DMS53 treated with DMSO at 0.1 percent for 48 hours (cell line): ENCODE measurements around the gene SFMBT2.

Experiments used
- DNase-seq: peaks from one replicate; lab custom pipeline; 2025; ENCODE audit not compliant: unreplicated experiment; lab: John Stamatoyannopoulos, UW

The SFMBT2 gene

DNA sequence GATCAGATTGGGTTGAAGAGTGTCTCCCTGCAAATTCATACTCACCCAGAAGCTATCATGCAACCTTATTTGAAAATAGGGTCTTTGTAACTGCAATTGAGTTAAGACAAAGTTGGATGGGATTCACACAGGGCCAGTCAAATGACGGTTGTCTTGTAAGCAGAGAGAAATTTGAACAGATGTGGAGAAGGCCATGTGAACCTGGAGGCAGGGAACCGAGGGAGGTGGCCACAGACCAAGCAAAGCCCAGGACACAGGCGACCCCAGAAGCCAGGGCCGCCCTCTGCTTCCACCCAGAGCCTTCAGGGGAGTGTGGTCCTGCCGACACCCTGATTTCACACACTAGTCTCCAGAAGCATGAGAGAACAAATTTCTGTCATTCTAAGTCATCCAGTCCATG, 140.8 kb downstream of the SFMBT2 start:
- DNase-seq = no peak

DNA sequence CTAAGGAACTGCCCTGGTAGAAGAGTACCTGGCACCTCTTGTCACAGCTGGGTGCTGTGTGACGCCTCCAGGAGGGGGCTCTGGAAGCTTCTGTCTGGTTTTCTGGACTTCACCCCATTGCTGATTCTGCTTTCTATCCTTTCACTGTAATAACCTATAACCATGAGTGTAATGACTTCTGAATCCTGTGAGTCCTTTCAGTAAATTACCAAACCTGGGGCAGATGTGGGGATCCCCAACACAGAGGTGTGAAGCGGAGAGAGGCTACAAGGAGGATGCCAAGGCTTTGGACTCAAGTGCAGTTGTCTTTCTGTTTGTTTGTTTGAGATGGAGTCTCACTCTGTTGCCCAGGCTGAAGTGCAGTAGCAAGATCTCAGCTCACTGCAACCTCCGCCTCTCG, 143.7 kb downstream of the SFMBT2 start:
- DNase-seq = no peak

- no peak for DNase-seq
Observed at GRCh38 chr10:7265396-7266123, 145.3 kb downstream of the SFMBT2 start.

DNA sequence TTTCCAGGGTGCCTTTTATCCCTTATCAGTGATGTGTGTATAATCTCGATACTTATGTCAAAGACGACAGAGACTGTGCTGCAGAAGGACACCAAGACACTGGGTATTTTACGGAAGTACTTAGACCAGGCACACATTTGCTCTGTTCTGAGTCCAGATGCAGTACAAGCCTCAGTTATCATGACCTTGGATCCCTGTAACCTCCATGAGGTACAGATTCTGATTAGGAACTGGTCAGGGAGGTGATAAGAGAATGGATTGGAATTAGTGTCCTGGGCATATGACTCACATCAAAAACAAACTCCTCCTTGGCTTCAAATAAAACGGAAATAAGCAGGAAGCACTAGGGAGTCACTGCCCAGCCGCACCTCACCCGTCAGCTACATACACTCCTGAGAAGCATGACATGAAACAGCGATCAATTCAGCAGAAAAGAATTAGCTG, 146.5 kb downstream of the SFMBT2 start:
- no peak for DNase-seq

GRCh38 chr10:7263616-7264015, 147.2 kb downstream of the SFMBT2 start:
- DNase-seq = no peak

DNA sequence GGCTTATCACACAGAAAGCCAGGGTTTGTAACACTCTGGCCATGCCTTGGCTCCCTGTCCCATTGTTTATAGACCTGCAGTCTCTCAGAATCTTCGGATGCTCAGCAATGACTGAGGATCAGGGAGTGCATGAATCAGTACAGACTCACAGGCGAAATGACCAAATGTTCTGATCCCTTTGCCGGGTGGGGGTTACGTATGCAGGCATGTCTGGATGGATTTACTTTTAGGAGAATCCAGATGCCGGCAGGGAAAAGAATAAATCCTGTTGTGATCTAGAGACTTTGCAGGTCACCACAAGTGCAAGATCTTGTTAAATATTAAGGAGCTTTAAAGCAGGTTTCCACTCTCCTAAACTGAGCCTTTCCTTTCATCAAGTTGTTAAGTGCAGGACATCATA, 149.5 kb downstream of the SFMBT2 start:
- DNase-seq = no peak

DNA sequence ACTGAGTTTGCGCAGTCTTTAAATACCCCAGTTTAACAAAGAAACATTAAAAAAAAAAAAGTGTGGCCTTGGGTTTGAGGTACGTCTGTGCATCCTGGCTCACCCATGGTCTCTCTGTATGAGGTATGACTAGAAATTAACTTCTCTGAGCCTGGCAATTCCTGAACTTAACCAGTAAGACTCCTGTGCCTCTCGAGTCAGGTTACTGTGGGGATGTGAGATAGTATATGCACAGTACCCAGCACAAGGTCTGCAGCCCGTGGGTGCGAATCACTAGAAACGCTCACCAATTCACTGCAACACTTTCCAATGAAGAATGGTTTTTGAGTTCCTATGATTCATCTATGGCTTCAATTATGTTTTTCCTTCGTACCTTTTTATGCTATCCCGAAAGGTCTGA, 149.9 kb downstream of the SFMBT2 start:
- DNase-seq = no peak

DNA sequence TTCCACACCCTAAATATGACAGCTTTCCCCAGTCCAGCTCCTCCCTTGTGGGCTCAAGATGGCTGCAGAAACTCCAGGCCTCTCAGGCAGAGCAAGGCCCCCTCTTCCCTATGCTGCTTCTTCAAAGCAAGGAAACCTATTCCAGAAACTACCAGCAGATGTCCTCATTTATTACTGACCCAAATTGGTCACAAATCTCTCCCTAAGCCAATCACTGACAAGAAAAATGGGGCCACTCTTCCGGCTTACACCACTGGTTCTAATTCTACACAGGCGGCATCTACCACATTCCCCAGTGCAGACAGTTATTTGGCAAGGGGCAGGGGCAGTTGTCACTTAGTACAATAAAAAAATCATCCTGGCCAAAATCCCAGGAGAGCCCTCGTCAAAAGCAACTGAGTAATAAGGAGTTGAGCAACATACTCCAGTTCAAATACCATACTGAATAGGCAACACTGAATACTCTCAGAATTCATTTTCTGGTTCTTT, 150.4 kb downstream of the SFMBT2 start:
- no peak for DNase-seq

GRCh38 chr10:7258948-7259523, 151.8 kb downstream of the SFMBT2 start:
- no peak for DNase-seq

GRCh38 chr10:7255517-7255916, 155.3 kb downstream of the SFMBT2 start:
- DNase-seq = no peak

- DNase-seq = no peak
Observed at GRCh38 chr10:7251696-7252465, 159.0 kb downstream of the SFMBT2 start.

GRCh38 chr10:7250236-7250635, 160.6 kb downstream of the SFMBT2 start:
- no peak for DNase-seq

DNA sequence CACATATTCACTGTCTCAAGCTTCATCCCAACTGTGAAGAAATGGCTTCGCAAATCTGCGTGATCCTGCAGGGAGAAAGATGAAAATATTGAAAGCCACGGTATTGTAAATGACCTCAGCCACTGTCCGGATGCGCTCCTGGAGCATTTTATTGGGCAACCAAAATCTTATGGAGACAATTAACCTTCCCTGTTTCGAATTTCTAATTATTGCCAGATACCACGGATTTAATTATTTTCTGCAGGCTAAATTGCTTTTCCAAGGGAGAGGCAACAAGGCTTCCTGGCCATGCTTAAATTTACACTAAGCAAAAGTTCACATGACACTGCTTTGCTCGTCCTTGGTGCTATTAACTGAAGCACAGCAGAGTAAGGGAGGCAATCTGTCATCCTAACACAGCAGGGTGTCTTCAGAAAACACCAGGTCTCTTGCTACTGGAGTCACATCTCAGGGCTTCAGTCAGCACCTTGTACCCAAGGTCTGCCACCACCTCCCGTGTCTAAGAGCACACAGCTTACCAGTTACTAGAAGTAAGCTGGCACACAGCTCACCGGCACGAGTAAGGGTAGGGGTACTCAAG, 162.2 kb downstream of the SFMBT2 start:
- no peak for DNase-seq

DNA sequence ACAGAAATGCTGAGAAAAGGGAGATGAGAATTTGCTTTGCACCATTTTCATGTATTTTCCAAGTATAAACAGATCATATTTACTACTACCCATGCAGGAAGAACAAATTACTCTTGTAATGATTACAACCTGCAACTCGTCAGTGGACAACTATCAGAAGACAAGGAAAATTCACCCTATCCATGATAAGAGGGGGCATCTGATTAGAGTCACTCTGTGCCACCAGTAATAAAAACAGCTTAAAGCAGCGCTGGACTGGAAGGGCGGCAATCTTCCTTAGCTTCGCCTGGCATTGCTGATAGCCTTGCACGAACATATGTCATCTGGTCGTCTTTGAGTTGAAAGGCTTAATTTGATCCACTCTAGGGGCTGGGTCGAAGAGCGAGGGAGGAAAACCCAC, 162.7 kb downstream of the SFMBT2 start:
- DNase-seq = no peak

DNA sequence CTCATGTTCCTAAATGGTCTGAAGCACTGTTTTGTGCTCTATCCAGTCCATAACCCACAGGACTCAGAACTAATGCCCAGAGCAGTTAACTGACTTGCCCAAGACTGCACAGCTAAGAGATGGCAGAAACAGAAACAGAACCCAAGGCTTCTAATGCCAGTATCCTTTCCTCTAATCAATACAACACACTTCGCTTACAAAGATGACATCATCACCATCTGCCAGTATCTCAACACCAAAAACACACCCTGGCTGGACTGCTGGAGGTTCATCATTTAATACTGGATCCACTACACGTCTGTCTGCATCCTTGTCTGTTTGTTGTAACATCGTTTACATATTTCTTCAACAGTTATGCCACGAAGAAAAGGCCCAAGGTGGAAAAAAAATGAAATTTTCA, 165.3 kb downstream of the SFMBT2 start:
- DNase-seq = no peak

DNA sequence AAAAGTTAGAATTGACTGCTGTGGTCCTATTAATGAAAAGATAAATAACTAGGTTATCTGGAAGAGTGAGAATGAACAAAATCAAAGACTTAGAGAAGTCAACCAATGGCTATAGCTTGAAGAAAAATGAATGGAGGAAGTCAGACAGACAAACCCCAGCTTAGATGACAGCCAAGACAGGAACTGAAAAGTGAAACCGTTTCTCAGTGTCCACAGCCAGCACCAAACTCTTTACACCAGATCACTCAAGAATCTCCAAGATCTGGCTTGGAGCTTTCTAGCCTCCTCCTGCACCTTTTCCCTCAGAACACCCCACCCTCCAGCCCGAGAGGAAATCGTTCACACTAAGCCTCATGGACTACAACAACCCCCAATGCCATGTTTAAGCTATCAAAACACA, 167.0 kb downstream of the SFMBT2 start:
- no peak for DNase-seq

DNA sequence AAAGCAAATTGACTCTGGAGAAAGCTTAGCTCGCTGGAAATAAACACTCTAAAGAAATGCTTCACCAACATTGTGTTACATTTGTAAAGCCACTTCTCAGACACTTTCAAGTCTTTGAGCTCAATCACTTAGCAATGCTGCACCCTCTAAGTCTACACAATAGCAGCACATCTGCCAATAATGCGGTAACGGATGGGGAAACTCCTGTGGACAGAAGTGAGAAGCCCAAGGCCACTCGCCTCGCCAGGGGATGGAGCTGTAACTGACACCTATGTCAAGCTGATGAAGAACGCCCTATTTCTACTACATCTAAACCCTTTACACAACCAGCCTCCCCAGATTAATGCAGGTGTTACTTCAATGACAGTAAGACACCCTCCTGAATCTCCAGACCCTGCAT, 167.7 kb downstream of the SFMBT2 start:
- DNase-seq = no peak

GRCh38 chr10:7239312-7239985, 171.4 kb downstream of the SFMBT2 start:
- no peak for DNase-seq

- no peak for DNase-seq
Observed at GRCh38 chr10:7235376-7235775, 175.5 kb downstream of the SFMBT2 start.

GRCh38 chr10:7234109-7234508, 176.7 kb downstream of the SFMBT2 start:
- DNase-seq = no peak
